K562 (cell line): ENCODE data around the gene OR10G6.

Experiments
- FOXJ3 ChIP-seq: sonication (generic); formaldehyde crosslinking; IDR thresholded peaks from 2 replicates; pipeline ENCODE4 v1.4.0; 2020; ENCODE audit warnings: mild to moderate bottlenecking, missing genetic modification reagents
- LARP7 ChIP-seq: fragments of 450-650 bp; IDR thresholded peaks from 2 replicates; pipeline ENCODE4 v1.6.1; 2016
- MXI1 ChIP-seq: IDR thresholded peaks from 2 replicates; pipeline ENCODE4 v1.6.1; 2011; ENCODE audit warnings: low read depth, mild to moderate bottlenecking, improper control_type of control experiment, low read length
- NFIC ChIP-seq: fragments of 450-650 bp; IDR thresholded peaks from 2 replicates; pipeline ENCODE4 v1.6.1; 2017; ENCODE audit warnings: mild to moderate bottlenecking, inconsistent platforms
- NFYB ChIP-seq: IDR thresholded peaks from 2 replicates; pipeline ENCODE4 v1.6.1; 2011; ENCODE audit warnings: mild to moderate bottlenecking, moderate library complexity; ENCODE audit not compliant: insufficient read length; ENCODE audit errors: extremely low read depth
- PHTF2 ChIP-seq: fragments of 250-450 bp; sonication (Bioruptor Pico); IDR thresholded peaks from 2 replicates; pipeline ENCODE4 v1.5.0; 2021; ENCODE audit warnings: mild to moderate bottlenecking
- POLR2A ChIP-seq: fragments of 450-650 bp; conservative IDR thresholded peaks from 2 replicates; pipeline ENCODE4 v1.6.1; 2016
- RFX7 ChIP-seq: fragments of 250-450 bp; sonication (Bioruptor Pico); IDR thresholded peaks from 2 replicates; pipeline ENCODE4 v1.5.1; 2021; ENCODE audit warnings: mild to moderate bottlenecking
- ZBED1 ChIP-seq: IDR thresholded peaks from 2 replicates; pipeline ENCODE4 v1.6.1; 2014
- ZNF551 ChIP-seq: fragments of 250-450 bp; sonication (Bioruptor Pico); IDR thresholded peaks from 2 replicates; pipeline ENCODE4 v1.5.0; 2021; ENCODE audit warnings: mild to moderate bottlenecking, moderate library complexity
- TF ChIP-seq, protein P1 (sequence below): sonication (generic); formaldehyde crosslinking; IDR thresholded peaks from 2 replicates; pipeline ENCODE4 v1.8.1; 2022; ENCODE audit warnings: missing genetic modification reagents
- TF ChIP-seq, protein P2 (sequence below), 3 experiments: IDR thresholded peaks in 2 of 3; conservative IDR thresholded peaks in 1 of 3; 2 replicates each; pipeline ENCODE4 v1.5.1; 2011 to 2012; ENCODE audit warnings: low read length in 3 of 3, mild to moderate bottlenecking in 3 of 3, control low read depth in 2 of 3, improper control_type of control experiment in 1 of 3, inconsistent platforms in 1 of 3, low read depth in 1 of 3, mixed read lengths in 1 of 3, moderate library complexity in 1 of 3; ENCODE audit not compliant: insufficient read depth in 2 of 3

DNA sequence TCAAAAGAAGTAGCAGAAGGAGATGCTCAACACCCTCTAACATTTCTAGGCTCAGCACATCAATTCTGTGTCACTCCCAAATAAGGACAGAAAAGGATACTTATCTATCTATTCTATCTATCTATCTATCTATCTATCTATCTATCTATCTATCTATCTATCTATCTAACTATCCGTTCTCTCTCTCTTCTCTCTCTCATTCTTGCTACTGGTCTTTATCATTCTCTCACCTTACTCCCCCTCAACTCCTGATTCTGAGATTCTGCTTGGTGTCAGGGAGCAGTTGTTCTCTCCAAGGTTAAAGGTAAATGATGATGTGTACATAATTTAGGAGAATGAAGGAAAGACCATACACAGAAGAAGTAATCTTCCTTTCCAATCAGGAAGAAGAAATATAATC is at the start of gene OR10G6:
- no peak for TF ChIP-seq PHTF2
- TF ChIP-seq, protein P1, sequence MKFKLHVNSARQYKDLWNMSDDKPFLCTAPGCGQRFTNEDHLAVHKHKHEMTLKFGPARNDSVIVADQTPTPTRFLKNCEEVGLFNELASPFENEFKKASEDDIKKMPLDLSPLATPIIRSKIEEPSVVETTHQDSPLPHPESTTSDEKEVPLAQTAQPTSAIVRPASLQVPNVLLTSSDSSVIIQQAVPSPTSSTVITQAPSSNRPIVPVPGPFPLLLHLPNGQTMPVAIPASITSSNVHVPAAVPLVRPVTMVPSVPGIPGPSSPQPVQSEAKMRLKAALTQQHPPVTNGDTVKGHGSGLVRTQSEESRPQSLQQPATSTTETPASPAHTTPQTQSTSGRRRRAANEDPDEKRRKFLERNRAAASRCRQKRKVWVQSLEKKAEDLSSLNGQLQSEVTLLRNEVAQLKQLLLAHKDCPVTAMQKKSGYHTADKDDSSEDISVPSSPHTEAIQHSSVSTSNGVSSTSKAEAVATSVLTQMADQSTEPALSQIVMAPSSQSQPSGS (CRISPR knock-in tag) = no peak
- no peak for TF ChIP-seq ZBED1
- TF ChIP-seq, protein P2, sequence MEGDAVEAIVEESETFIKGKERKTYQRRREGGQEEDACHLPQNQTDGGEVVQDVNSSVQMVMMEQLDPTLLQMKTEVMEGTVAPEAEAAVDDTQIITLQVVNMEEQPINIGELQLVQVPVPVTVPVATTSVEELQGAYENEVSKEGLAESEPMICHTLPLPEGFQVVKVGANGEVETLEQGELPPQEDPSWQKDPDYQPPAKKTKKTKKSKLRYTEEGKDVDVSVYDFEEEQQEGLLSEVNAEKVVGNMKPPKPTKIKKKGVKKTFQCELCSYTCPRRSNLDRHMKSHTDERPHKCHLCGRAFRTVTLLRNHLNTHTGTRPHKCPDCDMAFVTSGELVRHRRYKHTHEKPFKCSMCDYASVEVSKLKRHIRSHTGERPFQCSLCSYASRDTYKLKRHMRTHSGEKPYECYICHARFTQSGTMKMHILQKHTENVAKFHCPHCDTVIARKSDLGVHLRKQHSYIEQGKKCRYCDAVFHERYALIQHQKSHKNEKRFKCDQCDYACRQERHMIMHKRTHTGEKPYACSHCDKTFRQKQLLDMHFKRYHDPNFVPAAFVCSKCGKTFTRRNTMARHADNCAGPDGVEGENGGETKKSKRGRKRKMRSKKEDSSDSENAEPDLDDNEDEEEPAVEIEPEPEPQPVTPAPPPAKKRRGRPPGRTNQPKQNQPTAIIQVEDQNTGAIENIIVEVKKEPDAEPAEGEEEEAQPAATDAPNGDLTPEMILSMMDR (IDR thresholded peaks at IDR 0.05 in 2 of 3, conservative IDR thresholded peaks at IDR 0.05 in 1 of 3; ENCODE audit: insufficient read depth in 2 of 3, low read depth in 1 of 3, low read length in 3 of 3) = no peak
- TF ChIP-seq NFIC = no peak
- TF ChIP-seq MXI1 = no peak
- no peak for TF ChIP-seq POLR2A
- TF ChIP-seq NFYB = no peak
- no peak for TF ChIP-seq FOXJ3 (CRISPR knock-in tag)
- TF ChIP-seq ZNF551 (CRISPR knock-in tag) = no peak
- TF ChIP-seq RFX7 (CRISPR knock-in tag) = no peak
- no peak for TF ChIP-seq LARP7
